Breast epithelium (tissue), 4 donors: ENCODE results near the gene TSGA10. TPM values are rescaled to one million over a fixed set of nuclear protein-coding genes. Genes with fewer than 3 reads are reported as not detected.

ENCODE experiments used
- DNase-seq, 2 donors: peaks; one replicate each; pipeline ENCODE4 v3.0.0-alpha.2; 2019; ENCODE audit warnings: low spot score in 2 of 2
- H3K27ac ChIP-seq, 2 donors: fragments of 200-600 bp; sonication (generic) in 1 of 2; one replicate each; pipeline ENCODE4 v1.5.1; 2016 to 2019; ENCODE audit warnings: mild to moderate bottlenecking in 1 of 2
- H3K27me3 ChIP-seq, 2 donors: fragments of 200-600 bp; sonication (generic) in 1 of 2; one replicate each; pipeline versions ENCODE4 v1.5.1 to v1.6.0; 2017 to 2019; ENCODE audit warnings: control low read depth in 1 of 2, mild to moderate bottlenecking in 1 of 2
- H3K36me3 ChIP-seq: fragments of 200-600 bp; one replicate; pipeline ENCODE4 v1.5.1; 2019
- H3K4me1 ChIP-seq, 2 donors: fragments of 200-600 bp; sonication (generic); one replicate each; pipeline ENCODE4 v1.5.1; 2016 to 2019; ENCODE audit warnings: control low read depth in 1 of 2
- H3K4me3 ChIP-seq, 3 donors: fragments of 200-600 bp; sonication (generic); 1 replicate in 2 of 3; 2 replicates in 1 of 3; pipeline ENCODE4 v1.5.1; 2016 to 2019; ENCODE audit warnings: mild to moderate bottlenecking in 3 of 3, moderate library complexity in 2 of 3
- H3K9me3 ChIP-seq, 2 donors: fragments of 200-600 bp; sonication (generic) in 1 of 2; one replicate each; pipeline ENCODE4 v1.5.1; 2016 to 2019; ENCODE audit warnings: control low read depth in 1 of 2
- CTCF ChIP-seq, 3 donors: fragments of 450-650 bp; IDR thresholded peaks; one replicate each; pipeline ENCODE4 v1.5.1; 2016 to 2017; ENCODE audit warnings: antibody characterized with exemption in 3 of 3, mild to moderate bottlenecking in 3 of 3, moderate library complexity in 3 of 3
- POLR2A ChIP-seq: fragments of 450-650 bp; IDR thresholded peaks from one replicate; pipeline ENCODE4 v1.6.1; 2016; ENCODE audit warnings: antibody characterized with exemption, mild to moderate bottlenecking, moderate library complexity
- POLR2AphosphoS5 ChIP-seq, 3 donors: sonication (generic); formaldehyde crosslinking; IDR thresholded peaks; one replicate each; pipeline ENCODE4 v1.6.1; 2017; ENCODE audit warnings: antibody characterized with exemption in 3 of 3
- intact Hi-C: fragments of 100-400 bp; cut with DNase I; formaldehyde crosslinking; loops from one replicate; pipeline ENCODE4 v1.15.1; 2023; ENCODE audit warnings: low total_unique reads
- total RNA-seq, 3 donors: library from RNA; depleted of rRNA; stranded (reverse); fragments of >200 nt; gene quantifications; one replicate each; pipeline ENCODE4 v1.1.0, GENCODE V29; 2016

Gene TSGA10
- total RNA-seq, 3 donors from 2014 or later, result 7.2 to 40.2 (median 17.1) TPM

- Histone ChIP-seq H3K36me3 (no peaks in the 10 kb centered on the region), H3K4me1 (no peaks in the 10 kb centered on the region), H3K27ac (no peak overlapping the region), H3K9me3 (no peaks in the 10 kb centered on the region), H3K27me3 (no peaks in the 10 kb centered on the region), H3K4me3 (no peak overlapping the region)
- intact Hi-C loops, result no loop called here
- TF ChIP-seq POLR2A, result no peak
- no peak for TF ChIP-seq POLR2AphosphoS5 (IDR thresholded peaks at IDR 0.05)
- TF ChIP-seq CTCF (IDR thresholded peaks at IDR 0.05), result no peak
- DNase-seq, result no peak
Measured at GRCh38 chr2:99190548-99190947, 35.8 kb upstream of the TSGA10 start.

DNA sequence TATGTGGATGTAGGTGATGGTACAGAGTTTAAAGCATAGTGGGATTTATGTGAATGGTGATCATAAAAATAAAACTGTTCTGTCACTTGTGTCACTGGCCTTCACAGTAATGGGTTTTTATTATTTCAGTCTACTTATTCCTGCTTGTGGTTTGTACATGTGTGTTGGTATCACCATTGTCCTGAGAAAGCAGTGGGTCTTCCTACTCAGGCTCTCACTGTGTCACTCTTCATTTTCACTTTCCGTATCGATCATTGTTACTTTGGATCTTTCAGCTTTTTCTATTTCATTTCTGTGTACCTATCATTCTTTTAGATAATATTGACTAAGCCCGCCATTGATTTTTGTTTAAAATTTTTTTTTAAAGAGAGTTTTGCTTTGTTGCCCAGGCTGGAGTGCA is 33.6 kb upstream of the TSGA10 start:
- no peaks in the 10 kb centered on the region for H3K9me3 ChIP-seq
- H3K27ac ChIP-seq, result no peak overlapping the region
- no peak for TF ChIP-seq CTCF (IDR thresholded peaks at IDR 0.05)
- no peak for TF ChIP-seq POLR2A
- TF ChIP-seq POLR2AphosphoS5 (IDR thresholded peaks at IDR 0.05), result no peak
- intact Hi-C loops, result no loop called here
- H3K27me3 ChIP-seq, result no peaks in the 10 kb centered on the region
- no peaks in the 10 kb centered on the region for H3K36me3 ChIP-seq
- no peaks in the 10 kb centered on the region for H3K4me1 ChIP-seq
- no peak for DNase-seq
- no peak overlapping the region for H3K4me3 ChIP-seq

GRCh38 chr2:99187011-99187410 is 32.3 kb upstream of the TSGA10 start:
- Histone ChIP-seq H3K36me3 (no peaks in the 10 kb centered on the region), H3K4me1 (no peaks in the 10 kb centered on the region), H3K4me3 (no peak overlapping the region), H3K27me3 (no peaks in the 10 kb centered on the region), H3K27ac (no peak overlapping the region), H3K9me3 (no peaks in the 10 kb centered on the region)
- TF ChIP-seq POLR2AphosphoS5 (IDR thresholded peaks at IDR 0.05), result no peak
- TF ChIP-seq POLR2A, result no peak
- no peak for TF ChIP-seq CTCF (IDR thresholded peaks at IDR 0.05)
- DNase-seq, result no peak
- intact Hi-C loops, result no loop called here

- no peak for DNase-seq
- TF ChIP-seq CTCF (IDR thresholded peaks at IDR 0.05) (no peak), POLR2A (no peak), POLR2AphosphoS5 (IDR thresholded peaks at IDR 0.05) (no peak)
- no peak overlapping the region for H3K27ac ChIP-seq
- no peaks in the 10 kb centered on the region for H3K4me1 ChIP-seq
- H3K9me3 ChIP-seq, result no peaks in the 10 kb centered on the region
- H3K36me3 ChIP-seq, result no peaks in the 10 kb centered on the region
- H3K27me3 ChIP-seq, result no peaks in the 10 kb centered on the region
- intact Hi-C loops, result no loop called here
- H3K4me3 ChIP-seq, result no peak overlapping the region
Measured at GRCh38 chr2:99184811-99185210, 30.1 kb upstream of the TSGA10 start.

- DNase-seq, result no peak
- no peak for TF ChIP-seq POLR2AphosphoS5 (IDR thresholded peaks at IDR 0.05)
- no peaks in the 10 kb centered on the region for H3K36me3 ChIP-seq
- H3K4me3 ChIP-seq, result no peak overlapping the region
- no peaks in the 10 kb centered on the region for H3K9me3 ChIP-seq
- intact Hi-C loops, result no loop called here
- H3K4me1 ChIP-seq, result peaks cover 0 to 6% of the 10 kb centered on the region in 2 donors
- no peak overlapping the region for H3K27ac ChIP-seq
- H3K27me3 ChIP-seq, result no peaks in the 10 kb centered on the region
Measured at GRCh38 chr2:99183025-99183424, 28.3 kb upstream of the TSGA10 start.

DNA sequence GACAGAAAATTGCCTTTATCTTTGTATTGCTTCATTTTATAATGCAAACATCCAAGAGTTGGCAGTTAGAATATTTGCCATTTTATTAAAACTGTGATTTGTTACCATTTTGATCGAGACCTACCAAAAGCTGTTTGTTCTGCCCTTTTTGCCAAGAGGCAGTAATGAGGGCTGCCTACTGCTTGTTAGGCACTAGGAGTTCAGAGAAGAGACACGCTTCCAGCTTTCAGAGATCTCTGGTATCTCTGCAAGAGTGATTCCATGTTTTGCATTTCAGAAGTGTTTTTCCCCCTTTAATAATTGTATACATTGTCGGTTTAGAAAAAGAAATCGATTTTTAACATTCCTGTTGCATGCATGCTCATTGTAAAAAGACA is 26.9 kb upstream of the TSGA10 start:
- Histone ChIP-seq H3K4me3 (peak overlapping the region; percentile 73 to 84 (median 75)), H3K4me1 (peaks cover 0 to 6% of the 10 kb centered on the region in 2 donors), H3K36me3 (no peaks in the 10 kb centered on the region), H3K27ac (peak overlapping the region in 1 of 2 donors; percentile 66), H3K9me3 (no peaks in the 10 kb centered on the region), H3K27me3 (no peaks in the 10 kb centered on the region)
- DNase-seq, result no peak
- no peak for TF ChIP-seq POLR2A
- intact Hi-C loops, result no loop called here
